ENCODE data around the gene GPC4. TPM values are rescaled to one million over a fixed set of nuclear protein-coding genes. Genes with fewer than 3 reads are reported as not detected.

GPC4 gene
- total RNA-seq, 1 donor from 2014 or later: 69.0 TPM

DNA sequence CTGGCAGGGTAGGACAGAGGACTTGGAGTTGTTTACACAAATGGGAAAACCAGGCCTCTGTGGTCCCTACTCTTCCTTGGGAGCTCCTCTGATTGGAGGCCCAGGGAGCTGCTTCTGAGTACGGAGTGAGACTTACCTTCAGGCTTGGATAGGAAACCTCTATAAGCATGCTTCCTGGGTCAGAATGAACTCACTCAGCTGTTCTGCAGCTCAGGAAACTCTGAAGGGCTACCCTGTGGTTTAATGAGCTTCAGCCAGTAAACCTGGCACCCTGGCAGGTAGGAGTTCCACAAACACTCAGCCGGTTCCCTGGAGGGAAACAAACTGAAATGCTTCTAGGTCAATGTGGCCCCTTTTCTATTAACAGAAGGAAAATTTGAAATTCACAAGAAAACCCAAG is 146.1 kb downstream of the GPC4 start:
- H3K27me3 Mint-ChIP-seq: no peaks in the 10 kb centered on the region
- DNase-seq (ENCODE audit: extremely low spot score, unreplicated experiment): no peak
- TF ChIP-seq, protein P1, sequence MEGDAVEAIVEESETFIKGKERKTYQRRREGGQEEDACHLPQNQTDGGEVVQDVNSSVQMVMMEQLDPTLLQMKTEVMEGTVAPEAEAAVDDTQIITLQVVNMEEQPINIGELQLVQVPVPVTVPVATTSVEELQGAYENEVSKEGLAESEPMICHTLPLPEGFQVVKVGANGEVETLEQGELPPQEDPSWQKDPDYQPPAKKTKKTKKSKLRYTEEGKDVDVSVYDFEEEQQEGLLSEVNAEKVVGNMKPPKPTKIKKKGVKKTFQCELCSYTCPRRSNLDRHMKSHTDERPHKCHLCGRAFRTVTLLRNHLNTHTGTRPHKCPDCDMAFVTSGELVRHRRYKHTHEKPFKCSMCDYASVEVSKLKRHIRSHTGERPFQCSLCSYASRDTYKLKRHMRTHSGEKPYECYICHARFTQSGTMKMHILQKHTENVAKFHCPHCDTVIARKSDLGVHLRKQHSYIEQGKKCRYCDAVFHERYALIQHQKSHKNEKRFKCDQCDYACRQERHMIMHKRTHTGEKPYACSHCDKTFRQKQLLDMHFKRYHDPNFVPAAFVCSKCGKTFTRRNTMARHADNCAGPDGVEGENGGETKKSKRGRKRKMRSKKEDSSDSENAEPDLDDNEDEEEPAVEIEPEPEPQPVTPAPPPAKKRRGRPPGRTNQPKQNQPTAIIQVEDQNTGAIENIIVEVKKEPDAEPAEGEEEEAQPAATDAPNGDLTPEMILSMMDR (conservative IDR thresholded peaks at IDR 0.05): no peak
- H3K4me3 Mint-ChIP-seq: no peak overlapping the region
- H3K9me3 Mint-ChIP-seq: no peaks in the 10 kb centered on the region
- H3K4me1 Mint-ChIP-seq (ENCODE audit: unreplicated experiment): peaks cover 45% of the 10 kb centered on the region
- H3K36me3 Mint-ChIP-seq: no peaks in the 10 kb centered on the region
- H3K27ac Mint-ChIP-seq: no peak overlapping the region

GRCh38 chrX:133267621-133268020 is 147.7 kb downstream of the GPC4 start:
- Mint-ChIP-seq H3K4me1 (ENCODE audit: unreplicated experiment) (peaks cover 42% of the 10 kb centered on the region), H3K27me3 (no peaks in the 10 kb centered on the region), H3K36me3 (no peaks in the 10 kb centered on the region), H3K9me3 (no peaks in the 10 kb centered on the region), H3K4me3 (no peak overlapping the region), H3K27ac (peak overlapping the region; percentile 45)
- TF ChIP-seq, protein P1 (conservative IDR thresholded peaks at IDR 0.05): no peak
- no peak for DNase-seq (ENCODE audit: extremely low spot score, unreplicated experiment)

DNA sequence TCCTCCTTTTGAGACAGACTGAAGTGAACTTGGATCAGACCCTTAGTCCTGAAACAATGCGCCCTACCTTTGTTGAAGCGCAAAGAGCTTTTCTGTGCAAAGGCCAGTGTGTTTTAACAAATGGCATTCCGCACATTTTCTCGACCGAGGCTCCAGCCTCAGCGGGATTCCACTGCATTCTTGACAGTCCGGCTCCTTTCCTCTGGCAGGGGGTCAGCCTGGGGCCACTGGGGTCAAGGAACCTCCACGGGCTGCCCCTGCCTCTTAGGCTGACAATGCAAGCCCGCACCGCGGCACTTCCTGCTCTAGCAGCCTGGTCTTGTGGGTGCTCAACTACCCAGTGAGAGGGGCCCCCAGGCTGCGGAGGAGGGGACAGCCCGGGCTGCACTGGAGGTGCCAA is 150.0 kb downstream of the GPC4 start:
- peaks cover 38% of the 10 kb centered on the region for H3K4me1 Mint-ChIP-seq (ENCODE audit: unreplicated experiment)
- DNase-seq (ENCODE audit: extremely low spot score, unreplicated experiment): peak; percentile 75
- H3K27ac Mint-ChIP-seq: peak overlapping the region; percentile 51
- no peaks in the 10 kb centered on the region for H3K27me3 Mint-ChIP-seq
- TF ChIP-seq, protein P1 (conservative IDR thresholded peaks at IDR 0.05): no peak
- H3K36me3 Mint-ChIP-seq: no peaks in the 10 kb centered on the region
- H3K4me3 Mint-ChIP-seq: peak overlapping the region; percentile 70
- H3K9me3 Mint-ChIP-seq: no peaks in the 10 kb centered on the region

GRCh38 chrX:133258481-133258880 is 156.8 kb downstream of the GPC4 start:
- peaks cover 11% of the 10 kb centered on the region for H3K9me3 Mint-ChIP-seq
- no peak overlapping the region for H3K27ac Mint-ChIP-seq
- no peaks in the 10 kb centered on the region for H3K27me3 Mint-ChIP-seq
- no peak overlapping the region for H3K4me3 Mint-ChIP-seq
- TF ChIP-seq, protein P1 (conservative IDR thresholded peaks at IDR 0.05): no peak
- H3K4me1 Mint-ChIP-seq (ENCODE audit: unreplicated experiment): peaks cover 11% of the 10 kb centered on the region
- DNase-seq (ENCODE audit: extremely low spot score, unreplicated experiment): no peak
- peaks cover 3% of the 10 kb centered on the region for H3K36me3 Mint-ChIP-seq

DNA sequence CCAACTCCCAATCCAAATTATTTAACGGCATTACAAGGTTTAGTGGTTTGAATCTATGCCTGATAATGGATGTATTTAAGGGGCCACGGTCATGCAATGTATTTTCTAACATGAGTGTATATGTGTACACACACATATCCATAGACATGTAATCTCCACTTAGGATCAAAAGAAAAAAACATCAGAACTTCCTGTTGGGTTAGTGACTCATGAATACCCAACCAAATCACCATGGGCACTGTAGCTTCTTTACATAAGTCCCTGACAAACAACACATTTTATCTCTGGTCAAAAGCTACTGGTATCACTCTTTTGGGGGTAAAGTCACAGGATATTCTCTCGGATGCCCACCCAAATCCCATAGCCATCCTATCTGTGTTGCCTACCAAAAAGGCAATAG is 160.6 kb downstream of the GPC4 start:
- H3K36me3 Mint-ChIP-seq: peaks cover 3% of the 10 kb centered on the region
- peaks cover 11% of the 10 kb centered on the region for H3K9me3 Mint-ChIP-seq
- no peak overlapping the region for H3K4me3 Mint-ChIP-seq
- no peak overlapping the region for H3K27ac Mint-ChIP-seq
- no peaks in the 10 kb centered on the region for H3K27me3 Mint-ChIP-seq
- TF ChIP-seq, protein P1 (conservative IDR thresholded peaks at IDR 0.05): no peak
- DNase-seq (ENCODE audit: extremely low spot score, unreplicated experiment): no peak
- H3K4me1 Mint-ChIP-seq (ENCODE audit: unreplicated experiment): peaks cover 25% of the 10 kb centered on the region

DNA sequence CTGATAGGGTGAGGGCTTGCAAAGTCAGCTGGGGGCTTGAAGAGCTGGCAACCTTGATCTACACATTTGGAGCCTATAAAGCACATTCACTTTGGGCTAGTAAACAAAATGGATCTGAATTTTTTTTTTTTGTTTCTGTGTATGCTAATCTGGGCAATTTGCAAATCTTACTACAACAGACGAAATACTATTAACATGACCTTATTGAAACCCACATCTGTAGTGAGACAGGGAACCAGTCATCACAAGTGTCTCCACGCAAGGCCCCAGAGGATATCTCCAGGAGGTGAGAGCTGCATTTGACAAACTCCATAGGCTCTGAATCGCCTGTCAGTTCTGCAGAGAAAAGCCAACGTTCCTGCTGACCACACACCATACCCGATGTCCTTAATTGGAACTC is 164.1 kb downstream of the GPC4 start:
- H3K27me3 Mint-ChIP-seq: no peaks in the 10 kb centered on the region
- no peak overlapping the region for H3K27ac Mint-ChIP-seq
- TF ChIP-seq, protein P1 (conservative IDR thresholded peaks at IDR 0.05): no peak
- no peaks in the 10 kb centered on the region for H3K36me3 Mint-ChIP-seq
- H3K9me3 Mint-ChIP-seq: peaks cover 17% of the 10 kb centered on the region
- peaks cover 27% of the 10 kb centered on the region for H3K4me1 Mint-ChIP-seq (ENCODE audit: unreplicated experiment)
- no peak overlapping the region for H3K4me3 Mint-ChIP-seq
- no peak for DNase-seq (ENCODE audit: extremely low spot score, unreplicated experiment)
